ENCODE measurements around the gene UCKL1. TPM values are rescaled to one million over a fixed set of nuclear protein-coding genes. Genes with fewer than 3 reads are reported as not detected.
A peak's percentile ranks its signal among the peaks of the same experiment; 100 is the strongest.

UCKL1 gene
- total RNA-seq, 3 donors from 2014 or later, result 24.2 to 44.9 (median 36.3) TPM

DNA sequence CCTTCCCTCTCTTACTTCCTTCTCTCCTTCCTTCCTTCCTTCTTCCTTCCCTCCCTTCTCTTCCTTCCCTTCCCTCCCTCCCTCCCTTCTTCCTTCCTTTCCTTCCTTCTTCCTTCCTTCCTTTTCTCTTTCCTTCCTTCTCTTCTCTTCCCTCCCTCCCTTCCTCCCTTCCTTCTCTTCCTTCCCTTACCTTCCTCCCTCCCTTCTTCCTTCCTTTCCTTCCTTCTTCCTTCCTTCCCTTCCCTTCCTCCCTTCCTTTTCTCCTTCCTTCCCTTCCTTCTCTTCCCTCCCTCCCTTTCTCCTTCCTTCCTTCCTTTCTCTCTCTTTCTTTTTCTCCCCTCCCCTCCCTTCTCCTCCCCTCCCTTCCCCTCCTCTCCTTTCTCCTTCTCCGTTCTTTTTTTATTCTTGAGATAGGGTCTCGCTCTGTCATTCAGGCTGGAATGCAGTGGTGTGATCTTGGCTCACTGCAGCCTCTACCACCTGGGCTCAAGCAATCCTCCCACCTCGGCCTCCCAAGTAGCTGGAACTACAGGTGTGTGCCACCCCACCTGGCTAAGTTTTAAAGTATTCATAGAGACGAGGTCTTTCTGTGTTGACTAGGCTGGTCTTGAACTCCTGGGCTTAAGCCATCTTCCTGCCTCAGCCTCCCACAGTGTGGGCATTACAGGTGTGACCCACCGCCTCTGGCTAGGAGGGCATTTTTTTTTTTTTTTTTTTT, 14.7 kb upstream of the UCKL1 start:
- Histone ChIP-seq H3K4me3 (peak overlapping the region in 1 of 3 donors; percentile 92), H3K36me3 (no peaks in the 10 kb centered on the region), H3K9me3 (peaks cover 0 to 8% of the 10 kb centered on the region in 2 donors), H3K27me3 (no peaks in the 10 kb centered on the region), H3K4me1 (peaks cover 0 to 10% of the 10 kb centered on the region in 2 donors), H3K27ac (peak overlapping the region in 1 of 2 donors; percentile 58)
- DNase-seq (ENCODE audit: low spot score in 2 of 2), result no peak
- intact Hi-C loops (cut with DNase I; ENCODE audit: low total_unique reads), result loop anchor here (5.0 to 10.0 kb wide), 2 partner anchors 76 to 434 kb away; partner anchors contain the start of genes DNAJC5 and PTK6
- TF ChIP-seq, protein P1, sequence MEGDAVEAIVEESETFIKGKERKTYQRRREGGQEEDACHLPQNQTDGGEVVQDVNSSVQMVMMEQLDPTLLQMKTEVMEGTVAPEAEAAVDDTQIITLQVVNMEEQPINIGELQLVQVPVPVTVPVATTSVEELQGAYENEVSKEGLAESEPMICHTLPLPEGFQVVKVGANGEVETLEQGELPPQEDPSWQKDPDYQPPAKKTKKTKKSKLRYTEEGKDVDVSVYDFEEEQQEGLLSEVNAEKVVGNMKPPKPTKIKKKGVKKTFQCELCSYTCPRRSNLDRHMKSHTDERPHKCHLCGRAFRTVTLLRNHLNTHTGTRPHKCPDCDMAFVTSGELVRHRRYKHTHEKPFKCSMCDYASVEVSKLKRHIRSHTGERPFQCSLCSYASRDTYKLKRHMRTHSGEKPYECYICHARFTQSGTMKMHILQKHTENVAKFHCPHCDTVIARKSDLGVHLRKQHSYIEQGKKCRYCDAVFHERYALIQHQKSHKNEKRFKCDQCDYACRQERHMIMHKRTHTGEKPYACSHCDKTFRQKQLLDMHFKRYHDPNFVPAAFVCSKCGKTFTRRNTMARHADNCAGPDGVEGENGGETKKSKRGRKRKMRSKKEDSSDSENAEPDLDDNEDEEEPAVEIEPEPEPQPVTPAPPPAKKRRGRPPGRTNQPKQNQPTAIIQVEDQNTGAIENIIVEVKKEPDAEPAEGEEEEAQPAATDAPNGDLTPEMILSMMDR (IDR thresholded peaks at IDR 0.05), result no peak
- TF ChIP-seq POLR2A (IDR thresholded peaks at IDR 0.05) (no peak), POLR2AphosphoS5 (IDR thresholded peaks at IDR 0.05) (no peak)

DNA sequence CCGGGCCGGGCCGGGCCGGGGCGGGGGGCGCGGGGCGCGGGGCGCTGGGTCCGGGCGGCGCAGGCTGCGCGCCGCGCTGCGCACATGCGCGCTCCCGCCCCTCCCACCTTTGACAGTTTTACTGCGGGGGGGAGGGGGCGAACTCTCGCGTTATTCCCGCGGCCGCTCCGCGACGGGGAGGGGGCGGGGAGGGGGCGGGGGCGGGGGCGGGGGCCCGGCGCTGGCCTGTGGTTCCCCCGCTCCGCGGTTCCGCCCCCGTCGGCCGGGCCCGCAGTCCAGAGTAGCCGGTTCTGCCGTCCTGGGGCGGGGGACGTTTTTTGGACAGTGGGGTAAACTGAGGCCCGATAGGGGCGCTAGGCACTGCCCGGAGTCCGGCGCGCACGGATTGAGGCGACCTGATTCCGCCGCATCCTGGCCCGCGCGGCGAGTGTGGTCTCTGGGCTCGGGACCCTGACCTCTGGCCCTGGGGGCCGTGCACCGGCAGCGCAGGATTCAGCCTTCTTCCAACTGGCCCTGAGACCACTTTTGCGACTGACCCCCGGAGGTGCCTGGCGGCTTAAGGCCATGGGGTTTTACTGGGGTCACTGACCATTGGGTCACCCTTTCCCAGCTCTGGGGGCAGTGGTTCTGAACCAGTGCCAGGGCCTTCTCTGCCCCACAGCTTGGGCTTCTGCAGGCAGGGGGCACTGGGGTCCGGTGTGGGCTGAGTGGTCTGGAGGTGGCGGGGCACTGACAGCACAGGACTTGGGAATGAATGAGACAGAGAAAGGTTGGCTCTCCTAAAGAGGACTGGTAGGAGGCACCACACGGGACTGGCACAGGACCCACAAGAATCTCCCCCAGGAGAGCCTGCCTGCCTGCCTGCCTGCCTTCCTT, 13.9 kb upstream of the UCKL1 start, which contains the start of gene ZNF512B:
Gene ZNF512B, minus strand, starts transcription at position 93 of the 876 bp plus-strand sequence. CDS start 1,980 bp downstream, outside the sequence.
- intact Hi-C loops (cut with DNase I; ENCODE audit: low total_unique reads), result loop anchor here (5.0 to 10.0 kb wide), 2 partner anchors 75 to 433 kb away; partner anchors contain the start of genes DNAJC5 and PTK6
- peak within 1 kb of the TSS; percentile 72 to 79 for H3K27ac ChIP-seq
- peak in 1 of 2 donors; percentile 26 for DNase-seq (ENCODE audit: low spot score in 2 of 2)
- H3K4me3 ChIP-seq, result peak within 1 kb of the TSS; percentile 52 to 92 (median 69)
- peaks cover 0 to 10% of the 10 kb centered on the region in 2 donors for H3K4me1 ChIP-seq
- no peaks in the 10 kb centered on the region for H3K27me3 ChIP-seq
- H3K9me3 ChIP-seq, result peaks cover 0 to 10% of the 10 kb centered on the region in 2 donors
- no peak for TF ChIP-seq POLR2AphosphoS5 (IDR thresholded peaks at IDR 0.05)
- H3K36me3 ChIP-seq, result no peaks in the 10 kb centered on the region

DNA sequence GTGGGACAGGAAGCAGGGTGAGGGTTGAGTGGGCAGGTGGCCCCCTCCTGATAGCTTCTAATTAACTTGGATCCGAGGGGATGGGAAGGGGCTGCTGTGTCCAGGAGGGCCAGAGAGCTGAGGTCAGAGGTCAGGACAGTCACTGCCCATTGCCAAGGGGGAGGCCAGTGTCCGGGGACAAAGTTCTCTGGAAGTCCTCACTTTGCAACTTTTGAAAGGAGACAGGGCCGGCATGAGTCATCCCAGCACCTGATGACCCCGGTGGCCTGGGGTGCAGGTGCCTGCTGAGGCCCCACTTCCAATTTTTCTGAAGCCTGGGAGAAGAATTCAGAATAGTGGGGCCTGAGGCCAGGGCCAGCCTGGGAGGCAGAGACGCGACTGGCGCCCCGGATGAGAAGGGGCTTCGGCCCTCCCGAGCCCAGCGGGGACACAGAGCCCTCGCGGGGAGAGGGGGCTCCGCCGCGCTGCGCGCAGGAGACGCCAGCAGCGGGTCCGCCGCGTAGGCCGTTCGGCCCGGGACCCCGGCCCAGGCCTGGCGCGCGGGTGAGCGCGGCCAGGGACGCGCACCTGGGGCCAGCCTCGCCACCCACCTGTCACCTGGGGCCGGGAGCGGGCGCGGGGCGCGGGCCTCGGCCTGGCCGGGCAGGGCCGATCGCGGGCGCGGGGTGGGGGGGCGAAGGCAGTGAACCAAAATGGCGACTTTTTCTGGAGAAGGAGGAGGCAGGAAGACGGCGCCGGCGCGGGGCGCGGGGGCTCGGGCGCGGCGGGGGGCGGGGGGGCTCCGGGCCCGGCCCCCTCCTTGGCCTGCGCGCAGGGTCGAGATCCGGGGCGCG, 12.9 kb upstream of the UCKL1 start:
- intact Hi-C loops (cut with DNase I; ENCODE audit: low total_unique reads), result no loop called here
- Histone ChIP-seq H3K36me3 (no peaks in the 10 kb centered on the region), H3K4me3 (peak overlapping the region; percentile 52 to 92 (median 69)), H3K27me3 (no peaks in the 10 kb centered on the region), H3K4me1 (peaks cover 0 to 10% of the 10 kb centered on the region in 2 donors), H3K9me3 (peaks cover 0 to 15% of the 10 kb centered on the region in 2 donors), H3K27ac (peak overlapping the region; percentile 72 to 79)
- TF ChIP-seq, protein P1 (IDR thresholded peaks at IDR 0.05), result no peak
- no peak for TF ChIP-seq POLR2AphosphoS5 (IDR thresholded peaks at IDR 0.05)
- no peak for TF ChIP-seq POLR2A (IDR thresholded peaks at IDR 0.05)
- DNase-seq (ENCODE audit: low spot score in 2 of 2), result peak in 1 of 2 donors; percentile 19

DNA sequence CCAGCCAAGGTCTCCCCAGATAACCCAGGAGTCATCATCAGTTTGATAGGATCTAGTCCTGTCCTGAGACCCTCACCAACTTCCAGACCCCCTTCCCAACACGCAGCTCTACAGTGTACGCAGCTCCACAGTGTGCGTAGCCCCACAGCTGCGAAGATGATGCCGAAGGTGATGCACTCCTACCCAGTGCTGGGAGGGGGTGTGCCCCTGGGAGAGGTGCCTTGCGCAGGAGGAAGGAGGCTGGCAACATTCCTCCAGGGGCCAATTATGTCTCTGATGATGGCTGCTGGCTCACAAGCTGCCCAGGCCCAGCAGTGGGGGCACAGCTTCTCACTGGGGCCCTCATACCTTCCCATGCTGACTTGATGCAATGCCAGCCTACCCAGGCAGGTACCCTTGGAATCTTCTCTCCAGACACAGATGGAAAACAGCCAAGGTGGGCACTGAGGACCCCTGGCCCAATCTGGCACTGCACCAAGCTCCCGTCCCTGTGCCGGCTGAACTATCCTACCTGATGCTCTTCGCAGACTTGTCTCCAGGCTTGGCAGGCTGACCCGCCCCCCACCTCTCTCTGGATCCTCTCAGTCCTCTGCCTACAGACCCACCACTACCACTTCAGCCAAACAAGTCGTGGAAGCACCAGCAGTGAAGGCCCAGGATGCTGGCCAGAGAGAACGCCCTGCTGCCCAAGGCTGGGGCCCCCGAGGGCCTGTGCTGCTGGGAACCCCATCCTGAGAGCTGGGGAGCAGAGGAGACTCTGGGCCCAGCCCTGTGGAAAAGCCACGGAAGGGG, 12.1 kb upstream of the UCKL1 start:
- H3K36me3 ChIP-seq, result no peaks in the 10 kb centered on the region
- no peaks in the 10 kb centered on the region for H3K27me3 ChIP-seq
- peaks cover 0 to 15% of the 10 kb centered on the region in 2 donors for H3K9me3 ChIP-seq
- peak overlapping the region in 2 of 3 donors; percentile 69 to 92 for H3K4me3 ChIP-seq
- intact Hi-C loops (cut with DNase I; ENCODE audit: low total_unique reads), result no loop called here
- TF ChIP-seq, protein P1 (IDR thresholded peaks at IDR 0.05), result no peak
- no peak for TF ChIP-seq POLR2A (IDR thresholded peaks at IDR 0.05)
- no peak for TF ChIP-seq POLR2AphosphoS5 (IDR thresholded peaks at IDR 0.05)
- H3K4me1 ChIP-seq, result peaks cover 0 to 10% of the 10 kb centered on the region in 2 donors
- H3K27ac ChIP-seq, result peak overlapping the region; percentile 72 to 79
- no peak for DNase-seq (ENCODE audit: low spot score in 2 of 2)
